LNCAP (cell line): ENCODE data around the gene UBE2J1.

Experiments
- TF ChIP-seq, protein P1 (sequence below): fragments of 450-650 bp; IDR thresholded peaks from 2 replicates; pipeline ENCODE4 v1.5.1; 2017; ENCODE audit warnings: mild to moderate bottlenecking

Gene UBE2J1

DNA sequence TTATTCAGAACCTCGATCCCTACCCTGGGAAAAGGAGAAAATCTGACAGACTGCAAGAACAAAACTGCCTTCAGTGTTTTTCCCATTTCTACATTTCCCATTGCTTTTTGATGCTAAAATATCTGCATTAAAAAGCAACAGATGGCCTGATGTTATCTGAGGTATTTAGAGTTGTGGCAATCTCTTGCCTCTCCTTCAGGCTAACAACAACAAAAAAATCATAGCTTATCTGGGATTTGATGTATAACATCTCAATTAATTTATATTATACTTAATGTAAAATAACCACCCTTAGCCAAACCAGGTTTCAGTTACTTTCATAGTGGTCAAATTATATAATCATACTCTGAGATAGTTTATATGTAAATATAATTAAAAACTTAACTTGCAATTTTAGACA is 21.6 kb downstream of the UBE2J1 start:
- TF ChIP-seq, protein P1, sequence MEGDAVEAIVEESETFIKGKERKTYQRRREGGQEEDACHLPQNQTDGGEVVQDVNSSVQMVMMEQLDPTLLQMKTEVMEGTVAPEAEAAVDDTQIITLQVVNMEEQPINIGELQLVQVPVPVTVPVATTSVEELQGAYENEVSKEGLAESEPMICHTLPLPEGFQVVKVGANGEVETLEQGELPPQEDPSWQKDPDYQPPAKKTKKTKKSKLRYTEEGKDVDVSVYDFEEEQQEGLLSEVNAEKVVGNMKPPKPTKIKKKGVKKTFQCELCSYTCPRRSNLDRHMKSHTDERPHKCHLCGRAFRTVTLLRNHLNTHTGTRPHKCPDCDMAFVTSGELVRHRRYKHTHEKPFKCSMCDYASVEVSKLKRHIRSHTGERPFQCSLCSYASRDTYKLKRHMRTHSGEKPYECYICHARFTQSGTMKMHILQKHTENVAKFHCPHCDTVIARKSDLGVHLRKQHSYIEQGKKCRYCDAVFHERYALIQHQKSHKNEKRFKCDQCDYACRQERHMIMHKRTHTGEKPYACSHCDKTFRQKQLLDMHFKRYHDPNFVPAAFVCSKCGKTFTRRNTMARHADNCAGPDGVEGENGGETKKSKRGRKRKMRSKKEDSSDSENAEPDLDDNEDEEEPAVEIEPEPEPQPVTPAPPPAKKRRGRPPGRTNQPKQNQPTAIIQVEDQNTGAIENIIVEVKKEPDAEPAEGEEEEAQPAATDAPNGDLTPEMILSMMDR = no peak

DNA sequence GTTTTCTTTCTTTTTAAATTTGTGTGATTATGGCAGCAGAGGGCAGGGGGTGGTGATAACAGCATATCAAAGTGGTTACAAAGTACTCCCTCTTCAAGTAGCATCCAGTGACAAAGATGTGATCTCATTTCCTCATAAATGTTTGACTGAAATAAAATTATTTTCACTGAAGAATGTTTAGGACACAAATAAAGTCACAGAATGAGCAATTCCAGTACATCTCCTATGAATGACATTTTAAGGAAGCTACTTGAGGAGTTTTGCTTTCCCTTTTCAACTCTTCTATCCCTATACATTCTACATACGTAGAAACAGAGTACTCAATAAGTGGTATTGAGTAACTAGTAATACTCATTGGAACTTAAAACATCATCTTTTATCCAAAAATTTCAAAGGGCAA is 23.5 kb downstream of the UBE2J1 start:
- TF ChIP-seq, protein P1 = no peak

DNA sequence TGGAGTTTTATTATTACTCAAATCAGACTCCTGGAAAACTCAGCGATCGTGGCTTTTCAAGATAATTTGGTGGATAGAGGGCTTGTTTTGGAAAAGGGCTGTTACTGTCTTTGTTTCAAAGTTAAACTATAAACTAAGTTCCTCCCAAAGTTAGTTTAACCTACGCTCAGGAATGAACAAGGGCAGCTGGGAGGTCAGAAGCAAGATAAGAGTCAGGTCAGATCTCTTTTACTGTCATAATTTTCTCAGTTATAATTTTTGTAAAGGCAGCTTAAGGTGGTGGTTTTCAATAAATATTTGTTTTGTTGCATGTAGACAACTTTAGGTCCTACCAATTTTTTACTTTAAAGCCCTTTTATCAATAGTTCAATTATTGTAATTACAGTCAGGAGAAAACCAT is 28.2 kb downstream of the UBE2J1 start:
- TF ChIP-seq, protein P1 = no peak

DNA sequence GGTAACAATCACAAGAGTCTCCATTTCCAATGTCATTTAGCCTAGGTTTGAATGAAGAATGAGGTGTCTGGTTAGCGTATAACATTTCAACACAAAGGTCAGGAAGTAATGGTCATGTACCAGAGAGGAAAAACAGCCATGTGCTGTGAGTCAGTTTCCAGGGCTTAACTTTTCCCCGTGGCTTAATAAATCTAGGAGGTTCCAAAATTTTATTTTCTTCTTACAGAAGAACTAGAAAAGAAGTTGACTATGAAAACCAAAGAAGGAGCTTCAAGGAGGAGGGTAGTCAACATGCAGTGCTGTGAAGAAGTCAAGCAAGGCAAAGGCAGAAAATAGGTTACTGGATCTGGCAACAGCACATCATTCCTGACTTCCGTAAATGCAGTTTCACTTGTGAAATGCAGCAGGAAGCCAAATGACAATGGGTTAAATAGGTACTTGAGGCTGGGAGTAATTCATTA is 29.0 kb downstream of the UBE2J1 start:
- TF ChIP-seq, protein P1 = no peak

DNA sequence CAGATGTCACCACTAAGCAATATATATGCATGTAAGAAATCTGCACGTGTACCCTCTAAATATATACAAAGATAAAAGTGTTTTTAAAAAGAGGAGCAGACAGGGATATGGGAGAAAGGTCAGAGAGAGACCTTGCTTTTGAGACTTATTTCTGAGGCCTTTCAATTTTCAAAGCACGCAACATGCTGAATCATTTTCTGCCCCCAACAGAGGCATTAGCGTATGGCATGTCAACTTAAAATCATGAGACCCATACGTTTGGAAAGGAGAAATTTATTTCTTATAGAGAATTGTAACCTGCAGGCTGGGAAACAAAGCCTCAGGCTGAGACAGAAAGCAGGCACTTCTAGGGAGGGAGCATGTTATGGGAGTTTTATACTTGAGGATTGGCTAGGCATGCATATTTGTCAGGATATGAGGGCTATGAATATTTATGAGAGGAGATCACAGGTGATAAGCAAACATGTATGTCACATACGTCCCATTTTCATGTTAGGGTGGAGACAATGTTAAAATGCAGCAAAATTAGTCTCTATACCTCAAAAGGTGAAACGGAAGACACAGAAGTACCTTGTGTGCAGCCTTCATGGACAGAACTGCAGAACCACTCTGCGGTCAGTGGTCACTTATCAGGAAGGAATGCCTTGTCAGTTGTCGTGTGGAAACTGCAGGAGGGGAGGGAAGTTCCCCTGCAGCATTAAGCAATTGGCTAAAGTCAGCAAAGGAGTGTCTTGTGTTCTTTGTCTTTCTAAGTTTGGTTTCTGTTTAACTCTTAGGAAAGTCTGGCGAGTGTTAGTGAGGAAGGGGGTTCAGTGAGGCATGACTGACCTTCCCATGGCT is 31.2 kb downstream of the UBE2J1 start:
- TF ChIP-seq, protein P1 = no peak

DNA sequence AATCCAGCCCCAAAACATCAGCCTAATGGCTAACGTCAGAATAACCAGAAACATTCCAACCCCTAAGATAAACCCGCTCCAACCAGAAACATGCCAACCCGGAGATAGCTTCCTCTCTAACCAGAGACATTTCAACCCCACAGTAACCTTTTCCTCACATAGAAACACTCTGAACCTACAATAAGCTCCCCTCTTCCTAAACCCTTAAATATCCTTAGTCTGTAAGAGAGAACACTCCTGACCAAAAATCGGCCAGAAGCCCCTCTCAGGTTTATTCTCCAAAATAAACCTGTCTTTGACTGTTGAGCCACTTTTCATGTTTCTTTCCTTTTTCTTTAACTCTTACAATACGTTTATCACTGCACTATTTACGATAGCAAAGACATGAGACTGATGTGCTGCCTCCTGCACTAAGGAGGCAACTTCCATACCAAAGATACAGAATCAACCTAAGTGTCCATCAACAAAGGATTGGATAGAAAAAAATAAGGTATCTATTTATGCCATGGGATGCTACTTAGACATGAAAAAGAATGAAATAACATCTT is 32.4 kb downstream of the UBE2J1 start:
- TF ChIP-seq, protein P1 = no peak

DNA sequence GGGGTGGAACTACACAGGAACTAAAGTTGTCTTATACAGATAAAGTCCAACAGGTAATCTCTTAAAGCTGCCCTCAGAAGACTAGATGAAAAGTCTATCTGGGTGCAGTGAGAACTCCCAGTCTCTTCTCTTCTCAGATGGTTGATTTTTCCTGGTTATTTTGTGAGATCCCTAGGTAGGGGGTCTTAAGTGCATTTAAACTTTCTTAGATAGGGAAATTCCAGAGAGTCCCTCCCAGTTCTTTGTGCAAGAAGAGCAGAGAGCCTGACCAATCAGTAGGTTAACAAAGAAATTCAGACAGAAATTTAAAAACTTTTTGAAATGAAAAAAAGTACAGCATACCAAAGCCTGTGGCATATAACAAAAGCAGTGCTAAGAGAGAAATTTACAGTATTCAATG is 35.5 kb downstream of the UBE2J1 start:
- TF ChIP-seq, protein P1 = no peak
